Endothelial cell of umbilical vein (primary cell): ENCODE results near the gene HOXA3. TPM values are rescaled to one million over a fixed set of nuclear protein-coding genes. Genes with fewer than 3 reads are reported as not detected.

Experiments
- BruUV-seq: library from RNA; stranded (reverse); fragments of 400-500 nt; replicated peaks from 2 replicates; lab custom pipeline; 2021; lab: Mats Ljungman, UMichigan
- CTCF ChIA-PET: fragments of 300-600, 350-600 bp; sonication (Branson Sonifier 250); formaldehyde crosslinking; loops from one replicate; lab custom pipeline; 2021; ENCODE audit warnings: antibody characterized with exemption, inconsistent platforms; lab: Charles Lee
- POLR2A ChIA-PET: fragments of 300-600, 350-600 bp; sonication (Branson Sonifier 250); formaldehyde crosslinking; loops from one replicate; lab custom pipeline; 2021; ENCODE audit warnings: antibody characterized with exemption, inconsistent platforms; lab: Charles Lee
- DNase-seq: peaks from one replicate; pipeline ENCODE4 v3.0.0-alpha.2; 2011; ENCODE audit warnings: low read depth, low spot score
- FAIRE-seq: peaks from 2 replicates; lab custom pipeline; 2011; peaks lifted over from hg19 to GRCh38; lab: Jason Lieb, UNC
- H2AFZ ChIP-seq: 2 replicates; pipeline ENCODE4 v1.6.0; 2012; ENCODE audit warnings: low read depth, low read length, control low read depth, inconsistent platforms
- H3K27ac ChIP-seq: 2 replicates; pipeline ENCODE4 v1.5.1; 2011; ENCODE audit warnings: low read depth, mild to moderate bottlenecking, control low read depth, low read length, moderate library complexity; ENCODE audit not compliant: insufficient read depth
- H3K27me3 ChIP-seq, 2 experiments: 2 replicates each; pipeline versions ENCODE4 v1.6.0 to v1.6.1; 2011; ENCODE audit warnings: low read length in 2 of 2, mixed read lengths in 1 of 2; ENCODE audit not compliant: control insufficient read depth in 2 of 2, insufficient read depth in 2 of 2
- H3K36me3 ChIP-seq, 2 experiments: 2 replicates in 1 of 2; 3 replicates in 1 of 2; pipeline ENCODE4 v1.5.1; 2011; ENCODE audit warnings: low read length in 2 of 2, mild to moderate bottlenecking in 1 of 2, moderate library complexity in 1 of 2; ENCODE audit not compliant: control insufficient read depth in 2 of 2, insufficient read depth in 2 of 2; ENCODE audit errors: extremely low read depth in 1 of 2
- H3K4me1 ChIP-seq: 3 replicates; pipeline ENCODE4 v1.5.1; 2011; ENCODE audit warnings: mild to moderate bottlenecking, low read length; ENCODE audit not compliant: control insufficient read depth, insufficient read depth; ENCODE audit errors: extremely low read depth
- H3K4me2 ChIP-seq: 2 replicates; pipeline ENCODE4 v1.6.1; 2011; ENCODE audit warnings: low read length, control low read depth, mixed read lengths; ENCODE audit not compliant: insufficient read depth
- H3K4me3 ChIP-seq, 3 experiments: fragments of 200-600 bp in 1 of 3; sonication (generic), shearing (Covaris generic) in 1 of 3; replicated peaks in 1 of 3; 2 replicates each; pipeline ENCODE4 v1.5.1; 2011 to 2016; ENCODE audit warnings: control low read depth in 3 of 3, low read length in 3 of 3, mild to moderate bottlenecking in 2 of 3, inconsistent platforms in 1 of 3, low read depth in 1 of 3, moderate library complexity in 1 of 3; ENCODE audit not compliant: insufficient read depth in 1 of 3
- H3K79me2 ChIP-seq: 2 replicates; pipeline ENCODE4 v1.6.0; 2012; ENCODE audit warnings: low read length, inconsistent platforms; ENCODE audit not compliant: control insufficient read depth, insufficient read depth
- H3K9ac ChIP-seq: replicated peaks from 2 replicates; pipeline ENCODE3; 2011; ENCODE audit warnings: low read length, control low read depth; ENCODE audit not compliant: insufficient read depth; ENCODE audit errors: extremely low read depth
- H3K9me1 ChIP-seq: replicated peaks from 3 replicates; pipeline ENCODE4 v1.6.0; 2011; ENCODE audit warnings: mild to moderate bottlenecking, low read length; ENCODE audit not compliant: control insufficient read depth, insufficient read depth; ENCODE audit errors: extremely low read depth
- H3K9me3 ChIP-seq: replicated peaks from 2 replicates; pipeline ENCODE4 v1.5.1; 2012; ENCODE audit warnings: low read length, inconsistent platforms; ENCODE audit not compliant: control insufficient read depth, insufficient read depth
- H4K20me1 ChIP-seq: replicated peaks from 2 replicates; pipeline ENCODE3; 2011; ENCODE audit warnings: mild to moderate bottlenecking, low read length; ENCODE audit not compliant: control insufficient read depth, insufficient read depth; ENCODE audit errors: extremely low read depth
- EZH2 ChIP-seq: IDR thresholded peaks from 2 replicates; pipeline ENCODE4 v1.6.1; 2012; ENCODE audit warnings: borderline replicate concordance, low read depth, mild to moderate bottlenecking, moderate library complexity, low read length, inconsistent platforms; ENCODE audit not compliant: severe bottlenecking
- FOS ChIP-seq: IDR thresholded peaks from 2 replicates; pipeline ENCODE4 v1.6.1; 2011; ENCODE audit warnings: mild to moderate bottlenecking, low read length, moderate library complexity, borderline replicate concordance; ENCODE audit not compliant: insufficient read depth
- GATA2 ChIP-seq: IDR thresholded peaks from 2 replicates; pipeline ENCODE4 v1.7.0; 2011; ENCODE audit warnings: low read depth, mild to moderate bottlenecking, moderate library complexity, mixed read lengths, low read length; ENCODE audit not compliant: insufficient read length, insufficient read depth
- JUN ChIP-seq: IDR thresholded peaks from 2 replicates; pipeline ENCODE4 v1.6.1; 2011; ENCODE audit warnings: borderline replicate concordance, low read depth; ENCODE audit not compliant: insufficient read length, insufficient read depth
- MYC ChIP-seq: IDR thresholded peaks from one replicate; pipeline ENCODE4 v1.6.1; 2011; ENCODE audit warnings: mild to moderate bottlenecking, low read depth, low read length
- POLR2A ChIP-seq: IDR thresholded peaks from 2 replicates; pipeline ENCODE4 v1.6.1; 2012; ENCODE audit warnings: low read depth, mild to moderate bottlenecking, control low read depth, low read length
- POLR2AphosphoS5 ChIP-seq: IDR thresholded peaks from 2 replicates; pipeline ENCODE4 v1.6.1; 2012; ENCODE audit warnings: low read depth, mild to moderate bottlenecking, control low read depth, low read length, moderate library complexity; ENCODE audit not compliant: insufficient read depth
- dilution Hi-C: fragments of 300-500 bp; cut with MboI; formaldehyde crosslinking; loops from one replicate; pipeline ENCODE4 v1.15.0; 2019; ENCODE audit warnings: low sequenced_read_pairs; ENCODE audit not compliant: extremely low pct_ligation_motif_present
- intact Hi-C: fragments of 100-400 bp; cut with micrococcal nuclease; formaldehyde crosslinking; loops from one replicate; pipeline ENCODE4 v1.10.0; 2022
- polyA plus RNA-seq, 4 experiments: library from polyadenylated mRNA; depleted of rRNA in 3 of 4; stranded (reverse) in 3 of 4; unstranded in 1 of 4; fragments of >200 nt; gene quantifications; 2 replicates each; pipeline versions ENCODE4 v1.2.1 to v1.2.3, GENCODE V29; 2011 to 2012; ENCODE audit warnings: missing spikeins in 1 of 4
- total RNA-seq: library from RNA; stranded (reverse); gene quantifications from 2 replicates; pipeline ENCODE4 v1.2.3, GENCODE V29; 2021
- TF ChIP-seq, protein P1 (sequence below), 2 donors: IDR thresholded peaks; 1 replicate in 1 of 2; 2 replicates in 1 of 2; pipeline ENCODE4 v1.5.1; 2011; ENCODE audit warnings: low read length in 2 of 2, mild to moderate bottlenecking in 2 of 2, moderate library complexity in 2 of 2, control low read depth in 1 of 2, inconsistent platforms in 1 of 2, low read depth in 1 of 2; ENCODE audit not compliant: insufficient read depth in 1 of 2; ENCODE audit errors: extremely low read depth in 1 of 2
- TF ChIP-seq, protein P2 (sequence below): IDR thresholded peaks from 2 replicates; pipeline ENCODE4 v1.6.1; 2011; ENCODE audit not compliant: insufficient read depth, insufficient read length

Gene HOXA3
- total and polyA plus RNA-seq, 2 donors (not counting 3 experiments of a cell fraction or from before 2014, with no cell fraction given) = 4.7 to 14.0 TPM

DNA sequence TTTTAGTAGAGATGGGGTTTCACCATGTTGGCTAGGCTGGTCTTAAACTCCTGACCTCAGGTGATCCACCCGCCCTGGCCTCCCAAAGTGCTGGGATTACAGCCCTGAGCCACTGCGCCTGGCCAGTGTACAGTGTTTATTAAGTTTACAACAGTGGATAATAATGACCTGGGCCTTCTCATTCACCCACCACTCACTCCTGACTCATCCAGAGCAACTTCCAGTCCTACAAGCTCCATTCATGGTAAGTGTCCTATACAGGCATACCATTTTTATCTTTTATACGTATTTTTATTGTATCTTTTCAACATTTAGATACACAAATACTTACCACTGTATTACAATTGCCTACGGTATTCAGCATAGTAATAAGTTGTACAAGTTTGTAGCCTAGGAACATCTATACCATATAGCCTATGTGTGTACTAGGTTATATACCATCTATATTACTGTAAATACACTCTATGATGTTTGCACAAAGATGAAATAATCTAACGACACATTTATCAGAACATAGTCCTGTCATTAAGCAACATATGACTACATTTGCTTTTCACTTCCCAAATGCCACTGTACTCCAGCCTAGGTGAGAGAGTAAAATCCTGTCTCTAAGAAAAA lies 73.7 kb downstream of the HOXA3 start:
- no peak for DNase-seq
- Histone ChIP-seq H3K79me2 (no peaks in the 10 kb centered on the region), H3K9me3 (no peaks in the 10 kb centered on the region), H3K4me3 (no peak overlapping the region), H3K9ac (no peak overlapping the region), H4K20me1 (no peaks in the 10 kb centered on the region), H3K27ac (no peak overlapping the region), H2AFZ (no peak overlapping the region), H3K9me1 (no peaks in the 10 kb centered on the region), H3K27me3 (no peaks in the 10 kb centered on the region), H3K4me1 (no peaks in the 10 kb centered on the region), H3K4me2 (no peak overlapping the region), H3K36me3 (no peaks in the 10 kb centered on the region)
- no peak for FAIRE-seq
- ChIA-PET CTCF (no interaction called here), POLR2A (no interaction called here)
- dilution Hi-C loops (no loop called here), intact Hi-C loops (no loop called here)
- no TSS peak for BruUV-seq
- TF ChIP-seq, protein P1, sequence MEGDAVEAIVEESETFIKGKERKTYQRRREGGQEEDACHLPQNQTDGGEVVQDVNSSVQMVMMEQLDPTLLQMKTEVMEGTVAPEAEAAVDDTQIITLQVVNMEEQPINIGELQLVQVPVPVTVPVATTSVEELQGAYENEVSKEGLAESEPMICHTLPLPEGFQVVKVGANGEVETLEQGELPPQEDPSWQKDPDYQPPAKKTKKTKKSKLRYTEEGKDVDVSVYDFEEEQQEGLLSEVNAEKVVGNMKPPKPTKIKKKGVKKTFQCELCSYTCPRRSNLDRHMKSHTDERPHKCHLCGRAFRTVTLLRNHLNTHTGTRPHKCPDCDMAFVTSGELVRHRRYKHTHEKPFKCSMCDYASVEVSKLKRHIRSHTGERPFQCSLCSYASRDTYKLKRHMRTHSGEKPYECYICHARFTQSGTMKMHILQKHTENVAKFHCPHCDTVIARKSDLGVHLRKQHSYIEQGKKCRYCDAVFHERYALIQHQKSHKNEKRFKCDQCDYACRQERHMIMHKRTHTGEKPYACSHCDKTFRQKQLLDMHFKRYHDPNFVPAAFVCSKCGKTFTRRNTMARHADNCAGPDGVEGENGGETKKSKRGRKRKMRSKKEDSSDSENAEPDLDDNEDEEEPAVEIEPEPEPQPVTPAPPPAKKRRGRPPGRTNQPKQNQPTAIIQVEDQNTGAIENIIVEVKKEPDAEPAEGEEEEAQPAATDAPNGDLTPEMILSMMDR (IDR thresholded peaks at IDR 0.05; ENCODE audit: extremely low read depth in 1 of 2, insufficient read depth in 1 of 2, low read depth in 1 of 2, low read length in 2 of 2) = no peak
- TF ChIP-seq FOS = no peak
- no peak for TF ChIP-seq GATA2
- no peak for TF ChIP-seq EZH2

DNA sequence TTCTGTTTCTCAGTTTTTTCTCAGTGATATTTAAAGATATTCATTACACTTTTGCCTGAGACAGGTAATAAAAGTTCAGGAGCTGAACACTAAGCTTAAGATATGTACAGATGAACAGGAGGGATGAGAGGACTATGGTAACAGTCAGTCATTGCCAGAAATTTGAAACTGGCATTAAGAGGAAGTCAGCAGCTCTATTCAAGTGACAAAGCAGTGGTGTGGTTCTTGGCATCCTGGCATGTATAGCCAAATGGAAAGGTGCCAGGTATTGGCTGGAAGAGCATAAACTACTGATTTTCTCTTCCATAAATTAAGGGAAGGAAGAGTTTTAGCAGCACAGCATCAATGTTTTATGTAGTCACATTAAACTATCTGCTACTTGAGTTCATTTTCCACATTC lies 79.3 kb downstream of the HOXA3 start:
- no peaks in the 10 kb centered on the region for H4K20me1 ChIP-seq
- TF ChIP-seq POLR2A (no peak), POLR2AphosphoS5 (no peak), FOS (no peak), EZH2 (no peak), MYC (no peak), GATA2 (no peak), JUN (no peak)
- TF ChIP-seq, protein P2, sequence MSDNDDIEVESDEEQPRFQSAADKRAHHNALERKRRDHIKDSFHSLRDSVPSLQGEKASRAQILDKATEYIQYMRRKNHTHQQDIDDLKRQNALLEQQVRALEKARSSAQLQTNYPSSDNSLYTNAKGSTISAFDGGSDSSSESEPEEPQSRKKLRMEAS = no peak
- TF ChIP-seq, protein P1 (IDR thresholded peaks at IDR 0.05; ENCODE audit: extremely low read depth in 1 of 2, insufficient read depth in 1 of 2, low read depth in 1 of 2, low read length in 2 of 2) = no peak
- H3K9me1 ChIP-seq = no peaks in the 10 kb centered on the region
- no peaks in the 10 kb centered on the region for H3K27me3 ChIP-seq
- FAIRE-seq = no peak
- H3K9ac ChIP-seq = no peak overlapping the region
- ChIA-PET CTCF (interaction anchor here (0.7 to 1.5 kb wide), 2 partner anchors 11 to 26 kb away, joined by 3 read pairs; no protein-coding TSS in a partner anchor), POLR2A (no interaction called here)
- no peaks in the 10 kb centered on the region for H3K79me2 ChIP-seq
- H2AFZ ChIP-seq = no peak overlapping the region
- BruUV-seq = no TSS peak
- dilution Hi-C loops = no loop called here
- no peak overlapping the region for H3K4me3 ChIP-seq
- intact Hi-C loops = no loop called here
- H3K9me3 ChIP-seq = no peaks in the 10 kb centered on the region
- no peak for DNase-seq
- H3K4me1 ChIP-seq = no peaks in the 10 kb centered on the region
- H3K4me2 ChIP-seq = no peak overlapping the region
- H3K27ac ChIP-seq = no peak overlapping the region
- H3K36me3 ChIP-seq = no peaks in the 10 kb centered on the region
